Measurements from ENCODE around the gene PLXDC1.

DNA sequence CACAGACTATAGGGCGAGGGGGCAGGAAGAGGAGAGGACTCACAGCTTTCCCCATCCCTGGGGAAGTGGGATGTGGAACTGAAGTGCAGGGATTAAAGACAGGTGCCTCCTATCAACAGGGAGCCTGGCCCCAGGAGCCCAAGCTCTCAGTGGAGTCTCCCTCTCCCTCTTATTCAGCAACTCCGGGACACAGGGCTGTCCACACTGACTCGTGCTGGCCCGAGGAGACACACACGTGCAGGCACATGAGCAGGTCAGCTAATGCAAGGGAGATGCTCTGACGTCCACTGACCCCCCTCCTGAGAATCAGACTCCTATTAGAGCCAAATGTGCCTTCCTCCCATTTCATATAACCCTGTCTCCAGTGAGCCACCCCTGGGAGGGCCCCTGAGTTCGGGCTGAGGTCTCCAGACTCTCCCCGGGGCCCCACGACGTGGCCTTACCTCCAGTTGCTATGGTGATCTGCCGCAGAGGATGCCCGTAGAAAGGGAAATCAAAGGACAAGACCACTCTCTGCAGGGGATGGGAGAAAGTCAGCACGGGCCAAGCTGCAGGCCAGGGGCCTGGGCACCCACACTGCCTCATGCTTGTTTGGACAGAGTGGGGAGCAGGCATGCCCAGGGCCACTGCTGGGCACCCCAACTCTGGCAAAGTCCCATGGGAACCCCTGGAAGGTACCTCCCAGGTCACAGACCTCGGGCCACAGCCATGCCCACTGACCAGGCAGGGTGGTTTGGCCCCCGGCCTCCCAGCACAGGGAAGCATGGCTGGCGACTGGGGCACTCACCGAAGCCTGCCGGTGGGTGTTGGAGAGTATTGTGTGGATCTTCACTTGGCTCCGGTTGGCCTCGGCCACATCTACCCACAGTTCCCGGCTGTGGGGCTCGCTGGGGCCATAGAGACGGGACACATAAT is 42.7 kb downstream of the PLXDC1 start:
- TF ChIP-seq, protein P1, sequence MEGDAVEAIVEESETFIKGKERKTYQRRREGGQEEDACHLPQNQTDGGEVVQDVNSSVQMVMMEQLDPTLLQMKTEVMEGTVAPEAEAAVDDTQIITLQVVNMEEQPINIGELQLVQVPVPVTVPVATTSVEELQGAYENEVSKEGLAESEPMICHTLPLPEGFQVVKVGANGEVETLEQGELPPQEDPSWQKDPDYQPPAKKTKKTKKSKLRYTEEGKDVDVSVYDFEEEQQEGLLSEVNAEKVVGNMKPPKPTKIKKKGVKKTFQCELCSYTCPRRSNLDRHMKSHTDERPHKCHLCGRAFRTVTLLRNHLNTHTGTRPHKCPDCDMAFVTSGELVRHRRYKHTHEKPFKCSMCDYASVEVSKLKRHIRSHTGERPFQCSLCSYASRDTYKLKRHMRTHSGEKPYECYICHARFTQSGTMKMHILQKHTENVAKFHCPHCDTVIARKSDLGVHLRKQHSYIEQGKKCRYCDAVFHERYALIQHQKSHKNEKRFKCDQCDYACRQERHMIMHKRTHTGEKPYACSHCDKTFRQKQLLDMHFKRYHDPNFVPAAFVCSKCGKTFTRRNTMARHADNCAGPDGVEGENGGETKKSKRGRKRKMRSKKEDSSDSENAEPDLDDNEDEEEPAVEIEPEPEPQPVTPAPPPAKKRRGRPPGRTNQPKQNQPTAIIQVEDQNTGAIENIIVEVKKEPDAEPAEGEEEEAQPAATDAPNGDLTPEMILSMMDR (tag by site-specific recombination; IDR thresholded peaks at IDR 0.05), result no peak
- no peak for TF ChIP-seq YY1 (tag by site-specific recombination; IDR thresholded peaks at IDR 0.05)
- no peak for TF ChIP-seq ZNF558 (tag by site-specific recombination; IDR thresholded peaks at IDR 0.05)
- TF ChIP-seq SALL2 (tag by site-specific recombination; IDR thresholded peaks at IDR 0.05; ENCODE audit: borderline replicate concordance), result no peak
- TF ChIP-seq, protein P2, sequence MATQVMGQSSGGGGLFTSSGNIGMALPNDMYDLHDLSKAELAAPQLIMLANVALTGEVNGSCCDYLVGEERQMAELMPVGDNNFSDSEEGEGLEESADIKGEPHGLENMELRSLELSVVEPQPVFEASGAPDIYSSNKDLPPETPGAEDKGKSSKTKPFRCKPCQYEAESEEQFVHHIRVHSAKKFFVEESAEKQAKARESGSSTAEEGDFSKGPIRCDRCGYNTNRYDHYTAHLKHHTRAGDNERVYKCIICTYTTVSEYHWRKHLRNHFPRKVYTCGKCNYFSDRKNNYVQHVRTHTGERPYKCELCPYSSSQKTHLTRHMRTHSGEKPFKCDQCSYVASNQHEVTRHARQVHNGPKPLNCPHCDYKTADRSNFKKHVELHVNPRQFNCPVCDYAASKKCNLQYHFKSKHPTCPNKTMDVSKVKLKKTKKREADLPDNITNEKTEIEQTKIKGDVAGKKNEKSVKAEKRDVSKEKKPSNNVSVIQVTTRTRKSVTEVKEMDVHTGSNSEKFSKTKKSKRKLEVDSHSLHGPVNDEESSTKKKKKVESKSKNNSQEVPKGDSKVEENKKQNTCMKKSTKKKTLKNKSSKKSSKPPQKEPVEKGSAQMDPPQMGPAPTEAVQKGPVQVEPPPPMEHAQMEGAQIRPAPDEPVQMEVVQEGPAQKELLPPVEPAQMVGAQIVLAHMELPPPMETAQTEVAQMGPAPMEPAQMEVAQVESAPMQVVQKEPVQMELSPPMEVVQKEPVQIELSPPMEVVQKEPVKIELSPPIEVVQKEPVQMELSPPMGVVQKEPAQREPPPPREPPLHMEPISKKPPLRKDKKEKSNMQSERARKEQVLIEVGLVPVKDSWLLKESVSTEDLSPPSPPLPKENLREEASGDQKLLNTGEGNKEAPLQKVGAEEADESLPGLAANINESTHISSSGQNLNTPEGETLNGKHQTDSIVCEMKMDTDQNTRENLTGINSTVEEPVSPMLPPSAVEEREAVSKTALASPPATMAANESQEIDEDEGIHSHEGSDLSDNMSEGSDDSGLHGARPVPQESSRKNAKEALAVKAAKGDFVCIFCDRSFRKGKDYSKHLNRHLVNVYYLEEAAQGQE (tag by site-specific recombination; IDR thresholded peaks at IDR 0.05), result no peak
- no peak for TF ChIP-seq ZBTB17 (tag by site-specific recombination; IDR thresholded peaks at IDR 0.05)
